ENCODE measurements around the gene PPP6R1. TPM values are rescaled to one million over a fixed set of nuclear protein-coding genes. Genes with fewer than 3 reads are reported as not detected.

The PPP6R1 gene
- polyA plus RNA-seq, 4 donors, result 38.9 to 50.9 (median 44.2) TPM

GRCh38 chr19:55284405-55285058 is 25.7 kb upstream of the PPP6R1 start:
- DNase-seq (ENCODE audit: low read depth in 4 of 4, low spot score in 3 of 4), result no peak

GRCh38 chr19:55283548-55284377 is 24.9 kb upstream of the PPP6R1 start, which contains the start of gene BRSK1:
TSS of gene BRSK1 (plus strand) at chr19:55283997. CDS start at chr19:55284443, 446 bp downstream.
- DNase-seq (ENCODE audit: low read depth in 4 of 4, low spot score in 3 of 4), result peak in 3 of 4 donors; percentile 45 to 62 (median 54)

- peak; percentile 85 to 93 (median 92) for DNase-seq (ENCODE audit: low read depth in 4 of 4, low spot score in 3 of 4)
Measured at GRCh38 chr19:55279770-55280643, 21.2 kb upstream of the PPP6R1 start, which contains the start of gene HSPBP1. TSS of gene HSPBP1 (minus strand) at chr19:55280110. CDS start at chr19:55279608, 502 bp downstream.

GRCh38 chr19:55279340-55279739 is 20.5 kb upstream of the PPP6R1 start:
- DNase-seq (ENCODE audit: low read depth in 4 of 4, low spot score in 3 of 4), result no peak

- DNase-seq (ENCODE audit: low read depth in 4 of 4, low spot score in 3 of 4), result no peak
Measured at GRCh38 chr19:55278391-55279135, 19.7 kb upstream of the PPP6R1 start.

- DNase-seq (ENCODE audit: low read depth in 4 of 4, low spot score in 3 of 4), result no peak
Measured at GRCh38 chr19:55277494-55277893, 18.7 kb upstream of the PPP6R1 start.

GRCh38 chr19:55276720-55277430 is 18.1 kb upstream of the PPP6R1 start:
- no peak for DNase-seq (ENCODE audit: low read depth in 4 of 4, low spot score in 3 of 4)

- no peak for DNase-seq (ENCODE audit: low read depth in 4 of 4, low spot score in 3 of 4)
Measured at GRCh38 chr19:55275851-55276719, 17.3 kb upstream of the PPP6R1 start.

GRCh38 chr19:55273978-55274707 is 15.3 kb upstream of the PPP6R1 start:
- no peak for DNase-seq (ENCODE audit: low read depth in 4 of 4, low spot score in 3 of 4)

GRCh38 chr19:55272142-55272541 is 13.3 kb upstream of the PPP6R1 start:
- no peak for DNase-seq (ENCODE audit: low read depth in 4 of 4, low spot score in 3 of 4)

- DNase-seq (ENCODE audit: low read depth in 4 of 4, low spot score in 3 of 4), result no peak
Measured at GRCh38 chr19:55270172-55270942, 11.5 kb upstream of the PPP6R1 start.

GRCh38 chr19:55269299-55269698 is 10.5 kb upstream of the PPP6R1 start:
- no peak for DNase-seq (ENCODE audit: low read depth in 4 of 4, low spot score in 3 of 4)

- DNase-seq (ENCODE audit: low read depth in 4 of 4, low spot score in 3 of 4), result no peak
Measured at GRCh38 chr19:55266840-55267239, 8.0 kb upstream of the PPP6R1 start.

GRCh38 chr19:55266404-55266803 is 7.6 kb upstream of the PPP6R1 start:
- no peak for DNase-seq (ENCODE audit: low read depth in 4 of 4, low spot score in 3 of 4)

GRCh38 chr19:55265723-55266386 is 7.0 kb upstream of the PPP6R1 start:
- no peak for DNase-seq (ENCODE audit: low read depth in 4 of 4, low spot score in 3 of 4)

GRCh38 chr19:55265173-55265572 is 6.4 kb upstream of the PPP6R1 start:
- no peak for DNase-seq (ENCODE audit: low read depth in 4 of 4, low spot score in 3 of 4)

- no peak for DNase-seq (ENCODE audit: low read depth in 4 of 4, low spot score in 3 of 4)
Measured at GRCh38 chr19:55264531-55264930, 5.7 kb upstream of the PPP6R1 start.

Measured in right renal pelvis (tissue), 4 donors.